ENCODE results near the gene SKIC2.
A peak's percentile ranks its signal among the peaks of the same experiment; 100 is the strongest.
"Not testable (repeated sequence)": the region's sequence is repeated elsewhere in the genome, so short reads cannot be mapped to it uniquely, and the experiment has no call there.

The SKIC2 gene

DNA sequence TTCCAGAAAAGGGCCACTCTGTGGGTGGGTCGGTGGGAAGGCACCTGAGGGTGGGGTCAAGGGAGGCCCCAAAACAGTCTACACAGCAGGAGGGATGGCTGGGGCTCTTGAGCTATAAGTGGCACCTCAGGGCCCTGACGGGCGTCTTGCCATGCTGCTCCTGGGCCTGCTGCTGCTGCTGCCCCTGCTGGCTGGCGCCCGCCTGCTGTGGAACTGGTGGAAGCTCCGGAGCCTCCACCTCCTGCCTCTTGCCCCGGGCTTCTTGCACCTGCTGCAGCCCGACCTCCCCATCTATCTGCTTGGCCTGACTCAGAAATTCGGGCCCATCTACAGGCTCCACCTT, 46.5 kb downstream of the SKIC2 start:
- DNase-seq: peak; percentile 15

DNA sequence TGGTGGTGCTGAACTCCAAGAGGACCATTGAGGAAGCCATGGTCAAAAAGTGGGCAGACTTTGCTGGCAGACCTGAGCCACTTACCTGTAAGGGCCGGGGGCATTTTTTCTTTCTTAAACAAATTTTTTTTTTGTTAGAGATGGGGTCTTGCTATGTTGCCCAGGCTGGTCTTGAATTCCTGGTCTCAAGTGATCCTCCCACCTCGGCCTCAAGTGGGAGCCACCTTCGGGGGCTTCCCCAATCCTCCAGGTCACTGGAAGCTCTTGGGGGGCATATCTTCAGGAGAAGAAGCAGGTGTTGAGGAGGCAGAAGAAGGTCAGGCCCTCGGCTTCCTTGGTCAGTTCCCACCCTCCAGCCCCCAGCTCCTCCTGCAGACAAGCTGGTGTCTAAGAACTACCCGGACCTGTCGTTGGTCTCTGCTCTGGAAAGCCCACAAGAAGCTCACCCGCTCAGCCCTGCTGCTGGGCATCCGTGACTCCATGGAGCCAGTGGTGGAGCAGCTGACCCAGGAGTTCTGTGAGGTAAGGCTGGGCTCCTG, 47.1 kb downstream of the SKIC2 start:
- DNase-seq: peak; percentile 11

DNA sequence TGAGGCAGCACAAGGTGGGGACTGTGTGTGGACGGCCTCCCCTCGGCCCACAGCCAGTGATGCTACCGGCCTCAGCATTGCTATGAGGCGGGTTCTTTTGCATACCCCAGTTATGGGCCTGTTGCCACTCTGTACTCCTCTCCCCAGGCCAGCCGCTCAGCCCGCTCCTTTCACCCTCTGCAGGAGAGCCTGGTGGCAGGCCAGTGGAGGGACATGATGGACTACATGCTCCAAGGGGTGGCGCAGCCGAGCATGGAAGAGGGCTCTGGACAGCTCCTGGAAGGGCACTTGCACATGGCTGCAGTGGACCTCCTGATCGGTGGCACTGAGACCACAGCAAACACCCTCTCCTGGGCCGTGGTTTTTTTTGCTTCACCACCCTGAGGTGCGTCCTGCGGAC, 48.1 kb downstream of the SKIC2 start:
- DNase-seq: peak; percentile 13

DNA sequence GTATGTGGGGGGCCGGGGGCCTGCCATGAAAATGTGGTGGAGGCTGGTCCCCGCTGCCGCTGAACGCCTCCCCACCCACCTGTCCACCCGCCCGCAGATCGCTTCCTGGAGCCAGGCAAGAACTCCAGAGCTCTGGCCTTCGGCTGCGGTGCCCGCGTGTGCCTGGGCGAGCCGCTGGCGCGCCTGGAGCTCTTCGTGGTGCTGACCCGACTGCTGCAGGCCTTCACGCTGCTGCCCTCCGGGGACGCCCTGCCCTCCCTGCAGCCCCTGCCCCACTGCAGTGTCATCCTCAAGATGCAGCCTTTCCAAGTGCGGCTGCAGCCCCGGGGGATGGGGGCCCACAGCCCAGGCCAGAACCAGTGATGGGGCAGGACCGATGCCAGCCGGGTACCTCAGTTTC, 49.1 kb downstream of the SKIC2 start:
- not testable (repeated sequence) for DNase-seq

DNA sequence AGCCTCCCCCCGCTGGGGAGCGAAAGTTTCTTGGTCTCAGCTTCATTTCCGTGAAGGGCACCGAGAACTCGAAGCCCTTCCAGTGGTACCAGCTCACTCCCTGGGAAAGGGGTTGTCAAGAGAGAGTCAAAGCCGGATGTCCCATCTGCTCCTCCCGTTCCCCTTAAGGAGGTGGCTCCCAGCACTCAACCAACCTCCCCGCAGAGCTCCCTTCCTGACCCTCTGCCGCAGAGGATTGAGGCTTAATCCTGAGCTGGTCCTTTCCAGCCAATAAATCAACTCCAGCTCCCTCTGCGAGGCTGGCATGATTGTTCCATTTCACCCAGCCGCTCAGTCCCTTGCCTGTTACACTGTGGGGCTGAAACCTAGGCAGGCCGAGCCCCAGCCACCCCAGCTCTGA, 49.6 kb downstream of the SKIC2 start:
- DNase-seq: not testable (repeated sequence)

DNA sequence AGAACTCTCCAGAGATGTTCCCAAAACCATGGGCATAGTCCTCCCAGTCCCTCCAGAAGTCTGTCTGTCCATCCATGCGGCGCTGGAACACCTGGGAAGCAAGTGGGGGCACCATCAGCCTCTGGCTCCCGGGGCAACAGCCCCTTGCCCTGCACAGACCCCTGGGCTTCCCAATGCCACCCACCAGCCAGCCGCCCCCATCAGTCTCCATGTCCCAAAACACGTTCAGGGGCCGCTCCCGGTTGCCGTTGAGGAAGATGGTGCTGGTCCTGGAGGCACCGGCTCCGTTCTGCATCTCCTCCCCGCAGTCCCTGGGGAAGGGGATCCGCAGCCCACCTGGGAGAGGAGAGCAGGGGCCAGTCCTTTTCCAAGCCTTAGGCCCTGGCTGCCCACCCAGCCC, 50.6 kb downstream of the SKIC2 start:
- not testable (repeated sequence) for DNase-seq

DNA sequence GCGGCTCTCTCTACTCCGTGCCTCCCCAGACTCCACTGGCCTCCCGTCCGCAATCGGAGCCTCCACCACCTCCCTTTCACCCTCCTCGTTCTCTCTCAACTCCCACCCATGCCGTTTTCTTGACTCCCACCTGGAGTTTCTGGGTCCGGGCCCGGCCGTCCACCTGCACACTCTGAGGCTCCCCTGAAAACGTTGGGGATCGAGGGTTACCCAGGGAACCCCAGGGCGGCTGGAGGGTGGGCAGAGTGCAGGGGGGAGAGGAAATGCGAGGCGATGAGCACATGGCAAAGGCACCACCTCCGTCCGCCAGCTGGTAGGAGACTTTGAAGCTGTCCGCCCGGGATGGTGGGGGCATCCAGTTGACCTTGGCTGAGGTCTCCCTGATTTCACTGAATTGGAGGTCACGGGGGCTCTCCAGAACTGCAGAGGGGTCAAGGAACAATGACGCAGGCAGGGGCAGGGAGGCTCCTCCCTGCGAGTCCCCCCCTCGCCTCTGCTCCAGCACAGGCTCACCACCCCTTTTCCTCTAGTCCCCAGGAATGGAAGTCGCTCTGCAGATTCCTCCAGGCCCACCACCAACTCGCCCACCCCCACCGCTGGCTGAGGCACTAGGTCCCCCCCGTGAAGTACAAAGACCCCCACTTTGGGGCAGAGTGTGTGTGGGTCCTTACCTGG, 52.0 kb downstream of the SKIC2 start:
- peak; percentile 7 for DNase-seq

DNA sequence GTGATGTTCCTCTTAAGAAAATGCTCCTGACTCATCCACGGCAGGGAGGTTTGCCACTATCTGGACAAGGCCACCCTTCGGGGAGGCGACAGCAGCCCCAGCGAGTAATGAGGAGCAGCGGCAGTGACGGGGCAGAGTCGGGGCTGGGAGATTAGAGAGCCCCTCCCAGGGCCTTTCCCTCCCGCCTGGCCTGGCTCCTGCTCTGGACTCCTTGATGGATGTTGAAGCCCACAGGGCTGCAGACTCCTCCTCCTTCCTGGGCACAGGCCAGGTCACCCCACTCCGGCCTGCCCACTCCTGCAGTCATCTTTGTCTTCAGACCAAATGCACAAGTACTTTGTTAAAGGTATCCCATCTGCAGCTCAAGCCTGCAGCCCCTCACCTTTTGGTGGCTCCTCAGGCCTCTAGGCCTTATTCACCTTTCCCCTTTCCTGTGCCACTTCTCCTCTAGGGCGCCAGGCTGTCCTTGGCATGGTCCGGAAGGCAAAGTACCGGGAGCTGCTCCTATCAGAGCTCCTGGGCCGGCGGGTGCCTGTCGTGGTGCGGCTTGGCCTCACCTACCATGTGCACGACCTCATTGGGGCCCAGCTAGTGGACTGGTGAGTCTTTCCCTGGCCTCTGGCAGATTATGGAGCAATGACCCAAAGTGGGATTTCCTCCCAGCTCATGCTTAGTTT, 54.1 kb downstream of the SKIC2 start:
- peak; percentile 4 for DNase-seq

DNA sequence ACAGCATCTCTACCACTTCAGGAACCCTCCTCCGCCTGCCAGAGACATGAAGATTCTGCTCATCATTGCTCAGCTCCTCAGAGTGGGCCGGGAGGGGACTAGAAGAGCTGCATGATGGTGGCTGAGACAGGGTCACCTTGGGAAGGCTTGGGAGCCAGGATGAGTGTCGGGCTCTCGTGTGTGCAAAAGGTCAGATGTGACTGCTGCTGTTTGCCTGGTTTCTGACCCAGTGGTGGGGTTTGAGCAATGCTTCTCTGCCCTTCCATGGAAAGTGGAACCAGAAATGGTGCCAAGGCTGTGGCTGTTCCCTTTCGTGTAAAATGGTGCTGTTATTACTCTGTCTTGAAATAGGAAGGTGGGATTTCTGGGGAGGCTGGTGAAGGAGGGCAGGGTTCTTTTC, 54.8 kb downstream of the SKIC2 start:
- not testable (repeated sequence) for DNase-seq

DNA sequence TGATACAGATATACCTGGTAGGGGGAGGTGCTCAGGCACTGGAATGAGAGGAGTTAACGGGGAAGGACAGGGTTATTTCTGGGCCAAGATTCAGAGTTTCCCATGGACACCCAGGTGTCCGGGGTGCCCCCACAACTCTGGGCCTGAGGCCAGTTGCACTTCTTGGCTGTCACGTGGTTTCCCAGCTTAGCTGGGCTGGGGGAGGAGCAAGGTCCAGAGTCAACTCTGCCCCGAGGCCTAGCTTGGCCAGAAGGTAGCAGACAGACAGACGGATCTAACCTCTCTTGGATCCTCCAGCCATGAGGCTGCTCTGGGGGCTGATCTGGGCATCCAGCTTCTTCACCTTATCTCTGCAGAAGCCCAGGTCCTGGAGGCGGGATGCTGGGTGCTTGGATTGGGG, 55.6 kb downstream of the SKIC2 start, which contains the start of gene C4B:
Gene C4B, plus strand, starts transcription at position 249 of the 400 bp plus-strand sequence. Its CDS starts 51 bp downstream, at position 300.
- DNase-seq: not testable (repeated sequence)

Data from CD4-positive, alpha-beta T cell treated with Interleukin-15 for 1 hour (primary cell).